Dendritic cell treated with granulocyte-macrophage colony-stimulating factor and Interleukin-4, amounts not matched to agents 40 ng/mL and 50 ng/mL, for 4 days (primary cell): ENCODE measurements around the gene KIF26A.

Source experiments
- H3K27ac Mint-ChIP-seq: one replicate; pipeline ENCODE4 v1.8.0; 2022; ENCODE audit warnings: mild to moderate bottlenecking, mixed read lengths
- H3K27me3 Mint-ChIP-seq: one replicate; pipeline ENCODE4 v1.8.0; 2022; ENCODE audit warnings: mild to moderate bottlenecking, mixed read lengths
- H3K36me3 Mint-ChIP-seq: one replicate; pipeline ENCODE4 v1.8.0; 2022; ENCODE audit warnings: low read depth, mixed read lengths
- H3K4me1 Mint-ChIP-seq: one replicate; pipeline ENCODE4 v1.8.0; 2022; ENCODE audit warnings: low read depth, mixed read lengths
- H3K4me3 Mint-ChIP-seq: one replicate; pipeline ENCODE4 v1.8.0; 2022; ENCODE audit warnings: mild to moderate bottlenecking, moderate library complexity, mixed read lengths
- H3K9me3 Mint-ChIP-seq: one replicate; pipeline ENCODE4 v1.8.0; 2022; ENCODE audit warnings: mixed read lengths
- intact Hi-C: fragments of 100-400 bp; cut with micrococcal nuclease; formaldehyde crosslinking; loops from one replicate; pipeline ENCODE4 v1.15.0; 2022

The KIF26A gene

GRCh38 chr14:104191409-104191997 lies 53.1 kb downstream of the KIF26A start:
- Mint-ChIP-seq H3K9me3 (no peaks in the 10 kb centered on the region), H3K4me3 (no peak overlapping the region), H3K4me1 (peaks cover 2% of the 10 kb centered on the region), H3K27me3 (peaks cover 1% of the 10 kb centered on the region), H3K36me3 (no peaks in the 10 kb centered on the region), H3K27ac (no peak overlapping the region)
- intact Hi-C loops = no loop called here

GRCh38 chr14:104192146-104192882 lies 53.9 kb downstream of the KIF26A start:
- H3K9me3 Mint-ChIP-seq = no peaks in the 10 kb centered on the region
- intact Hi-C loops = no loop called here
- no peaks in the 10 kb centered on the region for H3K36me3 Mint-ChIP-seq
- no peak overlapping the region for H3K27ac Mint-ChIP-seq
- H3K27me3 Mint-ChIP-seq = no peaks in the 10 kb centered on the region
- H3K4me3 Mint-ChIP-seq = no peak overlapping the region
- H3K4me1 Mint-ChIP-seq = peaks cover 5% of the 10 kb centered on the region

- no peaks in the 10 kb centered on the region for H3K36me3 Mint-ChIP-seq
- no peaks in the 10 kb centered on the region for H3K27me3 Mint-ChIP-seq
- no peak overlapping the region for H3K4me3 Mint-ChIP-seq
- intact Hi-C loops = no loop called here
- H3K9me3 Mint-ChIP-seq = no peaks in the 10 kb centered on the region
- no peak overlapping the region for H3K27ac Mint-ChIP-seq
- H3K4me1 Mint-ChIP-seq = peaks cover 5% of the 10 kb centered on the region
Measured at GRCh38 chr14:104192883-104193245, 54.5 kb downstream of the KIF26A start.

GRCh38 chr14:104194016-104194415 lies 55.6 kb downstream of the KIF26A start:
- H3K4me3 Mint-ChIP-seq = no peak overlapping the region
- intact Hi-C loops = no loop called here
- no peaks in the 10 kb centered on the region for H3K27me3 Mint-ChIP-seq
- no peak overlapping the region for H3K27ac Mint-ChIP-seq
- no peaks in the 10 kb centered on the region for H3K9me3 Mint-ChIP-seq
- H3K36me3 Mint-ChIP-seq = no peaks in the 10 kb centered on the region
- peaks cover 5% of the 10 kb centered on the region for H3K4me1 Mint-ChIP-seq

GRCh38 chr14:104194716-104195115 lies 56.3 kb downstream of the KIF26A start:
- H3K4me3 Mint-ChIP-seq = no peak overlapping the region
- H3K27ac Mint-ChIP-seq = no peak overlapping the region
- H3K36me3 Mint-ChIP-seq = no peaks in the 10 kb centered on the region
- H3K4me1 Mint-ChIP-seq = peaks cover 5% of the 10 kb centered on the region
- no peaks in the 10 kb centered on the region for H3K27me3 Mint-ChIP-seq
- no peaks in the 10 kb centered on the region for H3K9me3 Mint-ChIP-seq
- intact Hi-C loops = no loop called here

GRCh38 chr14:104195361-104195760 lies 57.0 kb downstream of the KIF26A start:
- no peak overlapping the region for H3K27ac Mint-ChIP-seq

GRCh38 chr14:104195878-104196277 lies 57.5 kb downstream of the KIF26A start:
- H3K9me3 Mint-ChIP-seq = no peaks in the 10 kb centered on the region
- intact Hi-C loops = no loop called here
- peaks cover 5% of the 10 kb centered on the region for H3K4me1 Mint-ChIP-seq
- H3K27me3 Mint-ChIP-seq = no peaks in the 10 kb centered on the region
- no peak overlapping the region for H3K27ac Mint-ChIP-seq
- H3K4me3 Mint-ChIP-seq = no peak overlapping the region
- H3K36me3 Mint-ChIP-seq = no peaks in the 10 kb centered on the region

More at GRCh38 chr14:104195361-104195760, 57.0 kb downstream of the KIF26A start:
- H3K4me3 Mint-ChIP-seq = no peak overlapping the region
- H3K36me3 Mint-ChIP-seq = no peaks in the 10 kb centered on the region
- intact Hi-C loops = no loop called here
- no peaks in the 10 kb centered on the region for H3K27me3 Mint-ChIP-seq
- H3K9me3 Mint-ChIP-seq = no peaks in the 10 kb centered on the region
- peaks cover 5% of the 10 kb centered on the region for H3K4me1 Mint-ChIP-seq

- H3K9me3 Mint-ChIP-seq = no peaks in the 10 kb centered on the region
- intact Hi-C loops = no loop called here
- H3K36me3 Mint-ChIP-seq = no peaks in the 10 kb centered on the region
- H3K4me3 Mint-ChIP-seq = no peak overlapping the region
- no peak overlapping the region for H3K27ac Mint-ChIP-seq
- no peaks in the 10 kb centered on the region for H3K27me3 Mint-ChIP-seq
- H3K4me1 Mint-ChIP-seq = peaks cover 5% of the 10 kb centered on the region
Measured at GRCh38 chr14:104196461-104197140, 58.2 kb downstream of the KIF26A start.

GRCh38 chr14:104197449-104198247 lies 59.3 kb downstream of the KIF26A start:
- H3K27me3 Mint-ChIP-seq = no peaks in the 10 kb centered on the region
- H3K4me1 Mint-ChIP-seq = peaks cover 5% of the 10 kb centered on the region
- no peak overlapping the region for H3K27ac Mint-ChIP-seq
- no peaks in the 10 kb centered on the region for H3K9me3 Mint-ChIP-seq
- intact Hi-C loops = no loop called here
- H3K36me3 Mint-ChIP-seq = no peaks in the 10 kb centered on the region
- H3K4me3 Mint-ChIP-seq = no peak overlapping the region

- intact Hi-C loops = no loop called here
- Mint-ChIP-seq H3K27me3 (no peaks in the 10 kb centered on the region), H3K9me3 (no peaks in the 10 kb centered on the region), H3K4me3 (no peak overlapping the region), H3K4me1 (peaks cover 5% of the 10 kb centered on the region), H3K36me3 (no peaks in the 10 kb centered on the region), H3K27ac (no peak overlapping the region)
Measured at GRCh38 chr14:104199266-104199895, 61.0 kb downstream of the KIF26A start.

- Mint-ChIP-seq H3K4me1 (peaks cover 5% of the 10 kb centered on the region), H3K36me3 (no peaks in the 10 kb centered on the region)
Measured at GRCh38 chr14:104200106-104200505, 61.7 kb downstream of the KIF26A start.

GRCh38 chr14:104200591-104200990 lies 62.2 kb downstream of the KIF26A start:
- Mint-ChIP-seq H3K36me3 (no peaks in the 10 kb centered on the region), H3K27me3 (no peaks in the 10 kb centered on the region), H3K9me3 (no peaks in the 10 kb centered on the region), H3K4me3 (no peak overlapping the region), H3K27ac (no peak overlapping the region), H3K4me1 (peaks cover 5% of the 10 kb centered on the region)
- intact Hi-C loops = no loop called here

More at GRCh38 chr14:104200106-104200505, 61.7 kb downstream of the KIF26A start:
- Mint-ChIP-seq H3K27ac (no peak overlapping the region), H3K9me3 (no peaks in the 10 kb centered on the region), H3K27me3 (no peaks in the 10 kb centered on the region), H3K4me3 (no peak overlapping the region)
- intact Hi-C loops = no loop called here

- Mint-ChIP-seq H3K4me3 (no peak overlapping the region), H3K9me3 (no peaks in the 10 kb centered on the region), H3K27me3 (no peaks in the 10 kb centered on the region), H3K27ac (no peak overlapping the region), H3K36me3 (no peaks in the 10 kb centered on the region), H3K4me1 (peaks cover 5% of the 10 kb centered on the region)
- intact Hi-C loops = no loop called here
Measured at GRCh38 chr14:104201063-104201462, 62.7 kb downstream of the KIF26A start.
